Cerebellar nuclear complex (tissue), 1 donor: ENCODE measurements around the gene TDRD1.

Experiments used
- DNase-seq, 2 experiments: peaks; one replicate each; lab custom pipeline; 2025; lab: John Stamatoyannopoulos, UW

The TDRD1 gene

GRCh38 chr10:114239117-114239993 lies 60.2 kb downstream of the TDRD1 start, which contains the start of gene VWA2:
TSS of gene VWA2 (plus strand) at chr10:114239254. CDS start at chr10:114248714, 9,460 bp downstream.
- no peak for DNase-seq

- no peak for DNase-seq
These were observed 60.8 kb downstream of the TDRD1 start for GRCh38 chr10:114239994-114240345.

GRCh38 chr10:114242235-114242634 lies 63.1 kb downstream of the TDRD1 start:
- no peak for DNase-seq

GRCh38 chr10:114243661-114244060 lies 64.5 kb downstream of the TDRD1 start:
- no peak for DNase-seq

- DNase-seq = no peak
These were observed 65.0 kb downstream of the TDRD1 start for GRCh38 chr10:114244126-114244525.

- no peak for DNase-seq
These were observed 66.1 kb downstream of the TDRD1 start for GRCh38 chr10:114245121-114245791.

GRCh38 chr10:114246679-114247305 lies 67.6 kb downstream of the TDRD1 start:
- no peak for DNase-seq

GRCh38 chr10:114250236-114250635 lies 71.1 kb downstream of the TDRD1 start:
- no peak for DNase-seq

GRCh38 chr10:114250716-114251115 lies 71.6 kb downstream of the TDRD1 start:
- no peak for DNase-seq

- DNase-seq = no peak
These were observed 72.9 kb downstream of the TDRD1 start for GRCh38 chr10:114252092-114252491.

GRCh38 chr10:114252883-114253282 lies 73.7 kb downstream of the TDRD1 start:
- DNase-seq = no peak

- no peak for DNase-seq
These were observed 76.1 kb downstream of the TDRD1 start for GRCh38 chr10:114255227-114255626.

- no peak for DNase-seq
These were observed 77.0 kb downstream of the TDRD1 start for GRCh38 chr10:114256008-114256765.

GRCh38 chr10:114256822-114257221 lies 77.7 kb downstream of the TDRD1 start:
- DNase-seq = no peak

- DNase-seq = no peak
These were observed 78.3 kb downstream of the TDRD1 start for GRCh38 chr10:114257498-114257897.

- DNase-seq = no peak
These were observed 79.2 kb downstream of the TDRD1 start for GRCh38 chr10:114258274-114258840.

- no peak for DNase-seq
These were observed 80.7 kb downstream of the TDRD1 start for GRCh38 chr10:114259824-114260223.

GRCh38 chr10:114260366-114260765 lies 81.2 kb downstream of the TDRD1 start:
- DNase-seq = no peak

GRCh38 chr10:114261076-114261475 lies 81.9 kb downstream of the TDRD1 start:
- no peak for DNase-seq

- DNase-seq = no peak
These were observed 83.3 kb downstream of the TDRD1 start for GRCh38 chr10:114262496-114262895.

GRCh38 chr10:114265392-114266053 lies 86.4 kb downstream of the TDRD1 start:
- DNase-seq = no peak
